Adipocyte (in vitro differentiated cells): Measurements from ENCODE around the gene POTEG.
"Not testable (repeated sequence)": the region's sequence is repeated elsewhere in the genome, so short reads cannot be mapped to it uniquely, and the experiment has no call there.

Experiments used
- DNase-seq: peaks from one replicate; pipeline ENCODE4 v3.0.0-alpha.2; 2015; ENCODE audit warnings: low read depth
- H3K27me3 ChIP-seq: replicated peaks from 2 replicates; pipeline ENCODE4 v1.7.0; 2013; ENCODE audit warnings: mild to moderate bottlenecking, low read length, moderate library complexity; ENCODE audit not compliant: control insufficient read depth, insufficient read depth
- H3K36me3 ChIP-seq: 2 replicates; pipeline ENCODE4 v1.7.0; 2013; ENCODE audit warnings: low read length, mild to moderate bottlenecking, moderate library complexity; ENCODE audit not compliant: control insufficient read depth, insufficient read depth, severe bottlenecking
- H3K4me1 ChIP-seq: 2 replicates; pipeline ENCODE4 v1.7.0; 2013; ENCODE audit warnings: mild to moderate bottlenecking, low read length, moderate library complexity; ENCODE audit not compliant: control insufficient read depth, insufficient read depth
- H3K4me3 ChIP-seq: 2 replicates; pipeline ENCODE4 v1.7.0; 2013; ENCODE audit warnings: mild to moderate bottlenecking, low read length, moderate library complexity
- H3K9ac ChIP-seq: 2 replicates; pipeline ENCODE4 v1.7.0; 2013; ENCODE audit warnings: mild to moderate bottlenecking, low read length, moderate library complexity
- H3K9me3 ChIP-seq: 2 replicates; pipeline ENCODE4 v1.7.0; 2013; ENCODE audit warnings: mild to moderate bottlenecking, low read length, moderate library complexity; ENCODE audit not compliant: control insufficient read depth

POTEG gene

GRCh38 chr14:19372813-19373500 lies 61.2 kb downstream of the POTEG start:
- not testable (repeated sequence) for H3K4me3 ChIP-seq, H3K9me3 ChIP-seq, H3K4me1 ChIP-seq, H3K36me3 ChIP-seq, H3K27me3 ChIP-seq, DNase-seq, H3K9ac ChIP-seq

- not testable (repeated sequence) for H3K4me3 ChIP-seq, H3K9me3 ChIP-seq, DNase-seq, H3K4me1 ChIP-seq, H3K9ac ChIP-seq, H3K36me3 ChIP-seq, H3K27me3 ChIP-seq
Observed at GRCh38 chr14:19371767-19372166, 62.4 kb downstream of the POTEG start.

GRCh38 chr14:19362803-19363202 lies 71.3 kb downstream of the POTEG start:
- DNase-seq, H3K36me3 ChIP-seq, H3K27me3 ChIP-seq, H3K4me3 ChIP-seq, H3K9me3 ChIP-seq, H3K9ac ChIP-seq, H3K4me1 ChIP-seq: not testable (repeated sequence)

GRCh38 chr14:19362323-19362722 lies 71.8 kb downstream of the POTEG start:
- not testable (repeated sequence) for H3K9ac ChIP-seq, H3K4me1 ChIP-seq, DNase-seq, H3K27me3 ChIP-seq, H3K9me3 ChIP-seq, H3K36me3 ChIP-seq, H3K4me3 ChIP-seq

GRCh38 chr14:19361636-19362253 lies 72.4 kb downstream of the POTEG start:
- DNase-seq = not testable (repeated sequence)

GRCh38 chr14:19360937-19361635 lies 73.1 kb downstream of the POTEG start:
- not testable (repeated sequence) for DNase-seq, H3K36me3 ChIP-seq, H3K27me3 ChIP-seq, H3K9me3 ChIP-seq, H3K4me1 ChIP-seq, H3K4me3 ChIP-seq, H3K9ac ChIP-seq

More at GRCh38 chr14:19361636-19362253, 72.4 kb downstream of the POTEG start:
- H3K4me3 ChIP-seq, H3K4me1 ChIP-seq, H3K27me3 ChIP-seq, H3K9me3 ChIP-seq, H3K36me3 ChIP-seq, H3K9ac ChIP-seq: not testable (repeated sequence)
